Measurements from ENCODE around the gene RBMS2.

Gene RBMS2

GRCh38 chr12:56581418-56582145 lies 60.0 kb downstream of the RBMS2 start:
- DNase-seq (ENCODE audit: low read depth in 2 of 2) = no peak

- no peak for DNase-seq (ENCODE audit: low read depth in 2 of 2)
These were observed 63.5 kb downstream of the RBMS2 start for GRCh38 chr12:56585098-56585497.

GRCh38 chr12:56589783-56590182 lies 68.2 kb downstream of the RBMS2 start:
- no peak for DNase-seq (ENCODE audit: low read depth in 2 of 2)

- DNase-seq (ENCODE audit: low read depth in 2 of 2) = no peak
These were observed 68.7 kb downstream of the RBMS2 start for GRCh38 chr12:56590237-56590830.

GRCh38 chr12:56591126-56591525 lies 69.5 kb downstream of the RBMS2 start:
- no peak for DNase-seq (ENCODE audit: low read depth in 2 of 2)

GRCh38 chr12:56591961-56592360 lies 70.3 kb downstream of the RBMS2 start:
- no peak for DNase-seq (ENCODE audit: low read depth in 2 of 2)

- DNase-seq (ENCODE audit: low read depth in 2 of 2) = peak; percentile 13 to 20
These were observed 72.4 kb downstream of the RBMS2 start for GRCh38 chr12:56593909-56594621.

- DNase-seq (ENCODE audit: low read depth in 2 of 2) = no peak
These were observed 75.2 kb downstream of the RBMS2 start for GRCh38 chr12:56596815-56597214.

- DNase-seq (ENCODE audit: low read depth in 2 of 2) = no peak
These were observed 77.4 kb downstream of the RBMS2 start for GRCh38 chr12:56599041-56599440.

- DNase-seq (ENCODE audit: low read depth in 2 of 2) = no peak
These were observed 78.2 kb downstream of the RBMS2 start for GRCh38 chr12:56599797-56600196.

GRCh38 chr12:56600753-56601152 lies 79.1 kb downstream of the RBMS2 start:
- no peak for DNase-seq (ENCODE audit: low read depth in 2 of 2)

- no peak for DNase-seq (ENCODE audit: low read depth in 2 of 2)
These were observed 79.9 kb downstream of the RBMS2 start for GRCh38 chr12:56601503-56601902.

- DNase-seq (ENCODE audit: low read depth in 2 of 2) = no peak
These were observed 80.6 kb downstream of the RBMS2 start for GRCh38 chr12:56602239-56602638.

GRCh38 chr12:56604355-56604754 lies 82.7 kb downstream of the RBMS2 start:
- DNase-seq (ENCODE audit: low read depth in 2 of 2) = no peak

- no peak for DNase-seq (ENCODE audit: low read depth in 2 of 2)
These were observed 93.0 kb downstream of the RBMS2 start for GRCh38 chr12:56614627-56615026.

GRCh38 chr12:56616244-56616643 lies 94.6 kb downstream of the RBMS2 start:
- no peak for DNase-seq (ENCODE audit: low read depth in 2 of 2)

GRCh38 chr12:56616925-56617324 lies 95.3 kb downstream of the RBMS2 start:
- no peak for DNase-seq (ENCODE audit: low read depth in 2 of 2)

- no peak for DNase-seq (ENCODE audit: low read depth in 2 of 2)
These were observed 100.9 kb downstream of the RBMS2 start for GRCh38 chr12:56622535-56622934.

GRCh38 chr12:56626701-56627100 lies 105.1 kb downstream of the RBMS2 start:
- DNase-seq (ENCODE audit: low read depth in 2 of 2) = no peak

- no peak for DNase-seq (ENCODE audit: low read depth in 2 of 2)
These were observed 107.2 kb downstream of the RBMS2 start for GRCh38 chr12:56628671-56629458.

GRCh38 chr12:56629459-56630179 lies 108.0 kb downstream of the RBMS2 start:
- DNase-seq (ENCODE audit: low read depth in 2 of 2) = peak in 1 of 2 donors; percentile 53
